LNCAP (cell line): ENCODE results near the gene KCTD8.

Experiments
- CTCF ChIP-seq: fragments of 450-650 bp; IDR thresholded peaks from 2 replicates; pipeline ENCODE4 v1.5.1; 2017; ENCODE audit warnings: mild to moderate bottlenecking

Gene KCTD8

GRCh38 chr4:44447563-44448504, 775 bp downstream of the KCTD8 start:
- no peak for TF ChIP-seq CTCF

- TF ChIP-seq CTCF, result no peak
These were observed 1.6 kb downstream of the KCTD8 start for GRCh38 chr4:44446801-44447562.

- TF ChIP-seq CTCF, result no peak
These were observed 2.4 kb downstream of the KCTD8 start for GRCh38 chr4:44446191-44446590.

GRCh38 chr4:44438687-44439086, 9.9 kb downstream of the KCTD8 start:
- TF ChIP-seq CTCF, result no peak

GRCh38 chr4:44434247-44434646, 14.4 kb downstream of the KCTD8 start:
- TF ChIP-seq CTCF, result no peak

GRCh38 chr4:44425614-44426208, 22.9 kb downstream of the KCTD8 start:
- TF ChIP-seq CTCF, result peak; percentile 41; the same call in 1 of the 2 replicates

- no peak for TF ChIP-seq CTCF
These were observed 25.7 kb downstream of the KCTD8 start for GRCh38 chr4:44422912-44423311.
